Measurements from ENCODE around the gene UBE3B. TPM values are rescaled to one million over a fixed set of nuclear protein-coding genes. Genes with fewer than 3 reads are reported as not detected.

Gene UBE3B
- total and polyA plus RNA-seq, 2 experiments from 2014 or later = 20.1 to 35.5 TPM

- Histone ChIP-seq H3K4me3 (no peak overlapping the region), H3K27ac (no peak overlapping the region), H3K79me2 (peaks cover 4% of the 10 kb centered on the region), H3K9me3 (ENCODE audit: low read depth) (no peaks in the 10 kb centered on the region), H3K36me3 (replicated peaks; ENCODE audit: insufficient read depth, low read depth) (no peaks in the 10 kb centered on the region), H3K4me2 (no peak overlapping the region), H3K27me3 (no peaks in the 10 kb centered on the region), H3K9me2 (replicated peaks; ENCODE audit: insufficient read depth) (no peaks in the 10 kb centered on the region), H2AFZ (no peak overlapping the region), H3K4me1 (ENCODE audit: insufficient read depth) (no peaks in the 10 kb centered on the region), H4K20me1 (ENCODE audit: insufficient read depth, poor library complexity, severe bottlenecking) (no peaks in the 10 kb centered on the region)
- no peak for DNase-seq (ENCODE audit: low spot score)
- TF ChIP-seq CTCF (IDR thresholded peaks at IDR 0.05; ENCODE audit: poor library complexity) (no peak), EZH2 (IDR thresholded peaks at IDR 0.05; ENCODE audit: borderline replicate concordance) (no peak), EZH2phosphoT487 (IDR thresholded peaks at IDR 0.05; ENCODE audit: low read depth, severe bottlenecking, unreplicated experiment) (no peak)
- 85% methylated on average over 4 of the region's 4 CpGs for WGBS (ENCODE audit: low lambda C conversion rate, missing lambda C conversion rate)
Measured at GRCh38 chr12:109485201-109485600, 7.8 kb downstream of the UBE3B start.

DNA sequence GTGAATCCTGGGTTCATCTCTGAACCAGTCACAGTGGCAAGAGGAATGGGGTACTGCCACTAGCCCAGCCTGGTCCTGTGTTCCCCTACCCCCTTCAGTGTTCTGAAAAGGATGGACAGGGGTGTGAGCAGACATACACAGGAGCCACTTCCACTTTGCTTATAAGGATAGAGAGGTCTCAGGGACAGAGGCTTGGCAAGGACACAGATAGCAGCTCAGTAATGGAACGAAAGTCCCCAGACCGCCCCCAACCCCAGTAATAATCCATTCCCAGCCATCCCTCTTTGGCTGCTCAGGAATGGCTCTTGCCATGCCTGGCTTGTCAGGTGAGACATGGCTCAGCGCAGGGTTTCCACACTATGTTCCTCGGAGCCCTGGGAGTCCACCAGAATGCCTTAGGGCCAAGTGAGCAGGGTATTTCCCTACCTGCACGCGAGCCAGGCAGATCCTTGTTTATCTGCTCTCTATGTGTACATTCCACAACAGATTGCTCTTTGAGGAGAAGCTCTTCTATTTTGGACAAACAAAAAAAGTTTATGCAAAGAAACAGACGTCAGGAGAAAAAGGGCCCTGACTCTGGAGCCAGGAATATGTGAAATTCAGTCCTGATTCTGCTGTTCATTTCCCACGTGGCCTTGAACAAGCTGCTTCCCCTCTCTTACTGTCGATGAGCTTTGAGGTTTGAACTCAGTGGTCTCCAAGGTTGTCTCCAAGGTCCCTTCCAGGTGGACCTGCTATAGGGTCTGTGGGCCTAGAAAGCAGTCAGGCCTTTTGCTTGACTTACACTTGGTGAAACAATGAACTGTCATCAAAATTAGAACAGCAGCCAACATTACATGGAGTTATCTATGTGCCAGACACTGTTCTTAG is 10.0 kb downstream of the UBE3B start:
- 95% methylated on average over 9 of the region's 9 CpGs for WGBS (ENCODE audit: low lambda C conversion rate, missing lambda C conversion rate)
- Histone ChIP-seq H3K27me3 (no peaks in the 10 kb centered on the region), H4K20me1 (ENCODE audit: insufficient read depth, poor library complexity, severe bottlenecking) (no peaks in the 10 kb centered on the region), H3K79me2 (no peaks in the 10 kb centered on the region), H3K4me1 (ENCODE audit: insufficient read depth) (no peaks in the 10 kb centered on the region), H3K36me3 (replicated peaks; ENCODE audit: insufficient read depth, low read depth) (no peaks in the 10 kb centered on the region), H3K4me3 (no peak overlapping the region), H3K27ac (no peak overlapping the region), H3K9me3 (ENCODE audit: low read depth) (no peaks in the 10 kb centered on the region), H3K4me2 (no peak overlapping the region), H2AFZ (no peak overlapping the region), H3K9me2 (replicated peaks; ENCODE audit: insufficient read depth) (no peaks in the 10 kb centered on the region)
- no peak for TF ChIP-seq EZH2phosphoT487 (IDR thresholded peaks at IDR 0.05; ENCODE audit: low read depth, severe bottlenecking, unreplicated experiment)
- no peak for TF ChIP-seq CTCF (IDR thresholded peaks at IDR 0.05; ENCODE audit: poor library complexity)
- no peak for TF ChIP-seq EZH2 (IDR thresholded peaks at IDR 0.05; ENCODE audit: borderline replicate concordance)
- DNase-seq (ENCODE audit: low spot score) = no peak

DNA sequence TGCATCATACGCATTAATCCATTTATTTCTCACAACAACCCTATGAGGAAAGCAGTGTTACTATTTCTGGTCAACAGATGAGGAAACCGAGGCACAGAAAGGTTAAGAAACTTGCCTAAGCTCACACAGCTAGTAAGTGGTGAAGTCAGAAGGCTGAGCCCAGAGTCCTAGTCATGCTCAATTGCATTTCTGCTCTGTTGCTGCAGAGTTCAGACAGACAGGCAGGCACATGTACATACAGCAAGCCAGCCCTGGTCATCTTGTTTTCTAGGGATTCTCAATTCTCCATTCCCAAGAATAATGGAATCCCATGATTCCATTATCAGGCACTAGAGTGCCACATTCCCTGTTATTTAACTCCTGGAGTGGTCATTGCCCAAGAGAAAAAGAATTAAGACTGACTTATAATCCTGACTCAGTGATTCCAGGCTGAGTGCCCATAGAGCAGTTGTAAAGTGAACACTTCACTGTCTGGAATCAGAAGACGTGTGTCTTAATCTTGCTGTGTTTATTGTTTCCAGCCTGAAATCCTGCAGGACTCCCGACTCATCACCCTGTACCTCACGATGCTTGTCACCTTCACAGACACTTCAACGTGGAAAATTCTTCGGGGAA is 10.7 kb downstream of the UBE3B start:
- H2AFZ ChIP-seq = no peak overlapping the region
- H3K4me3 ChIP-seq = no peak overlapping the region
- H3K9me2 ChIP-seq (replicated peaks; ENCODE audit: insufficient read depth) = no peaks in the 10 kb centered on the region
- TF ChIP-seq EZH2 (IDR thresholded peaks at IDR 0.05; ENCODE audit: borderline replicate concordance) = no peak
- no peak for TF ChIP-seq EZH2phosphoT487 (IDR thresholded peaks at IDR 0.05; ENCODE audit: low read depth, severe bottlenecking, unreplicated experiment)
- no peak for TF ChIP-seq CTCF (IDR thresholded peaks at IDR 0.05; ENCODE audit: poor library complexity)
- no peak overlapping the region for H3K27ac ChIP-seq
- WGBS (ENCODE audit: low lambda C conversion rate, missing lambda C conversion rate) = 86% methylated on average over 7 of the region's 7 CpGs
- no peaks in the 10 kb centered on the region for H3K27me3 ChIP-seq
- H3K4me2 ChIP-seq = no peak overlapping the region
- no peaks in the 10 kb centered on the region for H3K36me3 ChIP-seq (replicated peaks; ENCODE audit: insufficient read depth, low read depth)
- H3K9me3 ChIP-seq (ENCODE audit: low read depth) = no peaks in the 10 kb centered on the region
- H4K20me1 ChIP-seq (ENCODE audit: insufficient read depth, poor library complexity, severe bottlenecking) = no peaks in the 10 kb centered on the region
- no peak for DNase-seq (ENCODE audit: low spot score)
- no peaks in the 10 kb centered on the region for H3K4me1 ChIP-seq (ENCODE audit: insufficient read depth)
- H3K79me2 ChIP-seq = no peaks in the 10 kb centered on the region

All from hepatocyte (in vitro differentiated cells).